HepG2 (cell line): ENCODE results near the gene DTHD1.

ENCODE experiments used
- BHLHE40 ChIP-seq: IDR thresholded peaks from 2 replicates; pipeline ENCODE4 v1.6.1; 2011; ENCODE audit warnings: low read length, improper control_type of control experiment
- GATA4 ChIP-seq: sonication (generic); IDR thresholded peaks from 2 replicates; pipeline ENCODE4 v1.6.1; 2016; ENCODE audit warnings: antibody characterized with exemption, low read depth, borderline replicate concordance
- MEIS2 ChIP-seq: sonication (generic); formaldehyde crosslinking; IDR thresholded peaks from 2 replicates; pipeline ENCODE4 v1.9.0; 2021; ENCODE audit warnings: mild to moderate bottlenecking, missing genetic modification reagents
- POLR2AphosphoS5 ChIP-seq: IDR thresholded peaks from 2 replicates; pipeline ENCODE4 v1.6.1; 2012; ENCODE audit warnings: low read depth, low read length
- RAD21 ChIP-seq: fragments of 450-650 bp; formaldehyde crosslinking; IDR thresholded peaks from 2 replicates; pipeline ENCODE4 v1.5.0; 2020; ENCODE audit warnings: mild to moderate bottlenecking
- RARG ChIP-seq: sonication (generic); formaldehyde crosslinking; IDR thresholded peaks from 2 replicates; pipeline ENCODE4 v1.4.0; 2020; ENCODE audit warnings: low read depth, mild to moderate bottlenecking, missing genetic modification reagents
- SPEN ChIP-seq: sonication (generic); formaldehyde crosslinking; IDR thresholded peaks from 2 replicates; pipeline ENCODE4 v1.5.1; 2020; ENCODE audit warnings: low read depth, mild to moderate bottlenecking, missing genetic modification reagents
- YEATS4 ChIP-seq: sonication (generic); formaldehyde crosslinking; IDR thresholded peaks from 2 replicates; pipeline ENCODE4 v1.4.0; 2020; ENCODE audit warnings: missing genetic modification reagents, borderline replicate concordance
- ZNF709 ChIP-seq: sonication (generic); formaldehyde crosslinking; IDR thresholded peaks from 2 replicates; pipeline ENCODE4 v1.5.0; 2020; ENCODE audit warnings: mild to moderate bottlenecking, missing genetic modification reagents
- ZNF720 ChIP-seq: sonication (generic); formaldehyde crosslinking; IDR thresholded peaks from 2 replicates; pipeline ENCODE4 v1.4.0; 2020; ENCODE audit warnings: missing genetic modification reagents
- ZNF780A ChIP-seq: sonication (generic); formaldehyde crosslinking; IDR thresholded peaks from 2 replicates; pipeline ENCODE4 v1.8.0; 2022; ENCODE audit warnings: mild to moderate bottlenecking, missing genetic modification reagents, moderate library complexity
- TF ChIP-seq, protein P1 (sequence below): sonication (generic); formaldehyde crosslinking; IDR thresholded peaks from 2 replicates; pipeline ENCODE4 v1.5.0; 2020; ENCODE audit warnings: missing genetic modification reagents
- TF ChIP-seq, protein P2 (sequence below): sonication (generic); formaldehyde crosslinking; IDR thresholded peaks from 2 replicates; pipeline ENCODE4 v1.5.1; 2020; ENCODE audit warnings: missing genetic modification reagents, mild to moderate bottlenecking, borderline replicate concordance
- TF ChIP-seq, protein P3 (sequence below): sonication (generic); formaldehyde crosslinking; IDR thresholded peaks from 2 replicates; pipeline ENCODE4 v1.5.0; 2020; ENCODE audit warnings: mild to moderate bottlenecking, missing genetic modification reagents, moderate library complexity

DNA sequence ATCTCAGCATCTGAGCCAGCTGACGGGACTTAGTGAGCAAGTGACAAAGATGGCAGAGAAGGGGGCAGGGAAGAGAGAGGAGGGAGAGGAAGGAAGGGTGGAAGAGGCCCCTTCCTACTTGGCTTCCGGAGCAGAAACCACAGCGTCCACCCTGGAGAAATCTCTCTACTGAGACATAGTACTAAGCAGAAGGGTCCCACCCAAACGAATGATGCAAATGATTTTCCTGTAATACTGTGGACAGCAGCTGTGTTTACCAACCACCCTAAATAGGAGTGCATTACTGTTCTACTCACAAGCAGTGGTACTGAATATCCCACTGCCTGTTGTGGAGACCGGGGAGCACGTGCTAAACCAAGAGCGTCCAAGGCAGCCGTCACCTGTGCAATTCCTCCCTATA, 29.4 kb downstream of the DTHD1 start:
- TF ChIP-seq RAD21 (CRISPR knock-in tag), result no peak
- no peak for TF ChIP-seq ZNF709
- TF ChIP-seq SPEN, result no peak
- no peak for TF ChIP-seq YEATS4
- no peak for TF ChIP-seq RARG
- no peak for TF ChIP-seq POLR2AphosphoS5
- TF ChIP-seq BHLHE40, result no peak
- TF ChIP-seq ZNF780A (CRISPR knock-in tag), result no peak
- TF ChIP-seq ZNF720 (CRISPR knock-in tag), result no peak
- no peak for TF ChIP-seq MEIS2 (CRISPR knock-in tag)
- no peak for TF ChIP-seq GATA4
- TF ChIP-seq, protein P1, sequence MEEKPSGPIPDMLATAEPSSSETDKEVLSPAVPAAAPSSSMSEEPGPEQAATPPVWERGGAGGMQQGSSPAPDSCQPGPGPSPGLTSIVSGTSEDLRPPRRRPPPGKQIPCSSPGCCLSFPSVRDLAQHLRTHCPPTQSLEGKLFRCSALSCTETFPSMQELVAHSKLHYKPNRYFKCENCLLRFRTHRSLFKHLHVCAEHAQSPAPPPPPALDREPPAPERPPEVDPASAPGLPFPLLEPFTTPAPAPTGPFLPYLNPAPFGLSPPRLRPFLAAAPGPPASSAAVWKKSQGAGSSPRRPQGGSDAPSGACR (CRISPR knock-in tag), result no peak
- TF ChIP-seq, protein P2, sequence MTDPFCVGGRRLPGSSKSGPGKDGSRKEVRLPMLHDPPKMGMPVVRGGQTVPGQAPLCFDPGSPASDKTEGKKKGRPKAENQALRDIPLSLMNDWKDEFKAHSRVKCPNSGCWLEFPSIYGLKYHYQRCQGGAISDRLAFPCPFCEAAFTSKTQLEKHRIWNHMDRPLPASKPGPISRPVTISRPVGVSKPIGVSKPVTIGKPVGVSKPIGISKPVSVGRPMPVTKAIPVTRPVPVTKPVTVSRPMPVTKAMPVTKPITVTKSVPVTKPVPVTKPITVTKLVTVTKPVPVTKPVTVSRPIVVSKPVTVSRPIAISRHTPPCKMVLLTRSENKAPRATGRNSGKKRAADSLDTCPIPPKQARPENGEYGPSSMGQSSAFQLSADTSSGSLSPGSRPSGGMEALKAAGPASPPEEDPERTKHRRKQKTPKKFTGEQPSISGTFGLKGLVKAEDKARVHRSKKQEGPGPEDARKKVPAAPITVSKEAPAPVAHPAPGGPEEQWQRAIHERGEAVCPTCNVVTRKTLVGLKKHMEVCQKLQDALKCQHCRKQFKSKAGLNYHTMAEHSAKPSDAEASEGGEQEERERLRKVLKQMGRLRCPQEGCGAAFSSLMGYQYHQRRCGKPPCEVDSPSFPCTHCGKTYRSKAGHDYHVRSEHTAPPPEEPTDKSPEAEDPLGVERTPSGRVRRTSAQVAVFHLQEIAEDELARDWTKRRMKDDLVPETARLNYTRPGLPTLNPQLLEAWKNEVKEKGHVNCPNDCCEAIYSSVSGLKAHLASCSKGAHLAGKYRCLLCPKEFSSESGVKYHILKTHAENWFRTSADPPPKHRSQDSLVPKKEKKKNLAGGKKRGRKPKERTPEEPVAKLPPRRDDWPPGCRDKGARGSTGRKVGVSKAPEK (CRISPR knock-in tag), result no peak
- TF ChIP-seq, protein P3, sequence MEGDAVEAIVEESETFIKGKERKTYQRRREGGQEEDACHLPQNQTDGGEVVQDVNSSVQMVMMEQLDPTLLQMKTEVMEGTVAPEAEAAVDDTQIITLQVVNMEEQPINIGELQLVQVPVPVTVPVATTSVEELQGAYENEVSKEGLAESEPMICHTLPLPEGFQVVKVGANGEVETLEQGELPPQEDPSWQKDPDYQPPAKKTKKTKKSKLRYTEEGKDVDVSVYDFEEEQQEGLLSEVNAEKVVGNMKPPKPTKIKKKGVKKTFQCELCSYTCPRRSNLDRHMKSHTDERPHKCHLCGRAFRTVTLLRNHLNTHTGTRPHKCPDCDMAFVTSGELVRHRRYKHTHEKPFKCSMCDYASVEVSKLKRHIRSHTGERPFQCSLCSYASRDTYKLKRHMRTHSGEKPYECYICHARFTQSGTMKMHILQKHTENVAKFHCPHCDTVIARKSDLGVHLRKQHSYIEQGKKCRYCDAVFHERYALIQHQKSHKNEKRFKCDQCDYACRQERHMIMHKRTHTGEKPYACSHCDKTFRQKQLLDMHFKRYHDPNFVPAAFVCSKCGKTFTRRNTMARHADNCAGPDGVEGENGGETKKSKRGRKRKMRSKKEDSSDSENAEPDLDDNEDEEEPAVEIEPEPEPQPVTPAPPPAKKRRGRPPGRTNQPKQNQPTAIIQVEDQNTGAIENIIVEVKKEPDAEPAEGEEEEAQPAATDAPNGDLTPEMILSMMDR, result no peak
